Measurements from ENCODE around the gene TIAM2. TPM values are rescaled to one million over a fixed set of nuclear protein-coding genes. Genes with fewer than 3 reads are reported as not detected.

The TIAM2 gene
- total RNA-seq, 4 donors from 2014 or later = 9.2 to 18.2 (median 11.4) TPM

GRCh38 chr6:155103816-155104366 is 108.8 kb downstream of the TIAM2 start:
- no peak for TF ChIP-seq POLR2A (IDR thresholded peaks at IDR 0.05)
- no peak for TF ChIP-seq EP300 (IDR thresholded peaks at IDR 0.05)
- TF ChIP-seq, protein P1, sequence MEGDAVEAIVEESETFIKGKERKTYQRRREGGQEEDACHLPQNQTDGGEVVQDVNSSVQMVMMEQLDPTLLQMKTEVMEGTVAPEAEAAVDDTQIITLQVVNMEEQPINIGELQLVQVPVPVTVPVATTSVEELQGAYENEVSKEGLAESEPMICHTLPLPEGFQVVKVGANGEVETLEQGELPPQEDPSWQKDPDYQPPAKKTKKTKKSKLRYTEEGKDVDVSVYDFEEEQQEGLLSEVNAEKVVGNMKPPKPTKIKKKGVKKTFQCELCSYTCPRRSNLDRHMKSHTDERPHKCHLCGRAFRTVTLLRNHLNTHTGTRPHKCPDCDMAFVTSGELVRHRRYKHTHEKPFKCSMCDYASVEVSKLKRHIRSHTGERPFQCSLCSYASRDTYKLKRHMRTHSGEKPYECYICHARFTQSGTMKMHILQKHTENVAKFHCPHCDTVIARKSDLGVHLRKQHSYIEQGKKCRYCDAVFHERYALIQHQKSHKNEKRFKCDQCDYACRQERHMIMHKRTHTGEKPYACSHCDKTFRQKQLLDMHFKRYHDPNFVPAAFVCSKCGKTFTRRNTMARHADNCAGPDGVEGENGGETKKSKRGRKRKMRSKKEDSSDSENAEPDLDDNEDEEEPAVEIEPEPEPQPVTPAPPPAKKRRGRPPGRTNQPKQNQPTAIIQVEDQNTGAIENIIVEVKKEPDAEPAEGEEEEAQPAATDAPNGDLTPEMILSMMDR (IDR thresholded peaks at IDR 0.05) = no peak
- Histone ChIP-seq H3K27me3 (no peaks in the 10 kb centered on the region), H3K4me3 (no peak overlapping the region), H3K36me3 (no peaks in the 10 kb centered on the region), H3K27ac (no peak overlapping the region), H3K9me3 (no peaks in the 10 kb centered on the region), H3K4me1 (no peaks in the 10 kb centered on the region)
- 26 to 32% methylated on average over 5 of the region's 5 CpGs for WGBS, 2 donors
- DNase-seq (ENCODE audit: low spot score in 2 of 2) = no peak

- H3K9me3 ChIP-seq = no peaks in the 10 kb centered on the region
- H3K4me1 ChIP-seq = no peaks in the 10 kb centered on the region
- no peaks in the 10 kb centered on the region for H3K27me3 ChIP-seq
- H3K4me3 ChIP-seq = no peak overlapping the region
- WGBS, 2 donors = 45 to 55% methylated on average over 8 of the region's 8 CpGs
- TF ChIP-seq EP300 (IDR thresholded peaks at IDR 0.05) (no peak), POLR2A (IDR thresholded peaks at IDR 0.05) (no peak)
- TF ChIP-seq, protein P1 (IDR thresholded peaks at IDR 0.05) = no peak
- DNase-seq (ENCODE audit: low spot score in 2 of 2) = no peak
- peak overlapping the region in 2 of 4 donors; percentile 11 to 14 for H3K27ac ChIP-seq
- H3K36me3 ChIP-seq = no peaks in the 10 kb centered on the region
Observed at GRCh38 chr6:155106456-155107115, 111.5 kb downstream of the TIAM2 start.

GRCh38 chr6:155107432-155108069 is 112.4 kb downstream of the TIAM2 start:
- no peak for DNase-seq (ENCODE audit: low spot score in 2 of 2)
- Histone ChIP-seq H3K27me3 (no peaks in the 10 kb centered on the region), H3K27ac (no peak overlapping the region), H3K36me3 (no peaks in the 10 kb centered on the region), H3K9me3 (no peaks in the 10 kb centered on the region), H3K4me1 (no peaks in the 10 kb centered on the region), H3K4me3 (no peak overlapping the region)
- WGBS, 2 donors = 71 to 72% methylated on average over 7 of the region's 7 CpGs
- TF ChIP-seq EP300 (IDR thresholded peaks at IDR 0.05) (no peak), POLR2A (IDR thresholded peaks at IDR 0.05) (no peak)
- TF ChIP-seq, protein P1 (IDR thresholded peaks at IDR 0.05) = no peak

GRCh38 chr6:155108070-155108820 is 113.1 kb downstream of the TIAM2 start:
- Histone ChIP-seq H3K27ac (no peak overlapping the region), H3K9me3 (no peaks in the 10 kb centered on the region), H3K4me1 (no peaks in the 10 kb centered on the region), H3K4me3 (no peak overlapping the region), H3K36me3 (no peaks in the 10 kb centered on the region), H3K27me3 (no peaks in the 10 kb centered on the region)
- TF ChIP-seq EP300 (IDR thresholded peaks at IDR 0.05) = no peak
- no peak for TF ChIP-seq POLR2A (IDR thresholded peaks at IDR 0.05)
- TF ChIP-seq, protein P1 (IDR thresholded peaks at IDR 0.05) = no peak
- DNase-seq (ENCODE audit: low spot score in 2 of 2) = no peak
- WGBS, 2 donors = 82 to 83% methylated on average over 11 of the region's 11 CpGs

All from tibial nerve (tissue), 4 donors.